Activated CD8-positive, alpha-beta memory T cell treated with anti-CD3 and anti-CD28 coated beads, Interleukin-2, amount 50 U/mL, for 1 hour (primary cell): ENCODE data around the gene ZBTB16.

ENCODE experiments used
- DNase-seq: peaks from one replicate; pipeline ENCODE4 v3.0.0-alpha.2; 2020; ENCODE audit errors: extremely low read depth

The ZBTB16 gene

GRCh38 chr11:114244726-114245394 lies 185.3 kb downstream of the ZBTB16 start:
- DNase-seq: no peak

GRCh38 chr11:114246321-114247069 lies 187.0 kb downstream of the ZBTB16 start:
- no peak for DNase-seq

GRCh38 chr11:114247070-114247789 lies 187.7 kb downstream of the ZBTB16 start:
- no peak for DNase-seq

GRCh38 chr11:114250180-114250579 lies 190.7 kb downstream of the ZBTB16 start:
- no peak for DNase-seq

- DNase-seq: no peak
These were observed 191.7 kb downstream of the ZBTB16 start for GRCh38 chr11:114250993-114251814.

GRCh38 chr11:114251815-114252337 lies 192.4 kb downstream of the ZBTB16 start:
- no peak for DNase-seq

GRCh38 chr11:114252767-114253166 lies 193.3 kb downstream of the ZBTB16 start:
- DNase-seq: no peak

- no peak for DNase-seq
These were observed 194.3 kb downstream of the ZBTB16 start for GRCh38 chr11:114253771-114254170.

GRCh38 chr11:114254571-114255146 lies 195.1 kb downstream of the ZBTB16 start:
- DNase-seq: no peak

GRCh38 chr11:114255289-114255688 lies 195.8 kb downstream of the ZBTB16 start:
- no peak for DNase-seq

GRCh38 chr11:114256176-114256966 lies 196.9 kb downstream of the ZBTB16 start:
- DNase-seq: no peak

- no peak for DNase-seq
These were observed 197.4 kb downstream of the ZBTB16 start for GRCh38 chr11:114256967-114257286.

- DNase-seq: no peak
These were observed 198.4 kb downstream of the ZBTB16 start for GRCh38 chr11:114257621-114258558.

GRCh38 chr11:114258696-114259095 lies 199.2 kb downstream of the ZBTB16 start:
- DNase-seq: no peak

GRCh38 chr11:114259124-114259526 lies 199.6 kb downstream of the ZBTB16 start:
- no peak for DNase-seq

- DNase-seq: no peak
These were observed 200.1 kb downstream of the ZBTB16 start for GRCh38 chr11:114259551-114259983.

- DNase-seq: no peak
These were observed 200.6 kb downstream of the ZBTB16 start for GRCh38 chr11:114260077-114260476.

GRCh38 chr11:114260483-114260882 lies 201.0 kb downstream of the ZBTB16 start:
- DNase-seq: no peak

- DNase-seq: no peak
These were observed 202.3 kb downstream of the ZBTB16 start for GRCh38 chr11:114261791-114262190.
